Subcutaneous abdominal adipose tissue (tissue), 5 donors: ENCODE results near the gene KCNE3.
"Not testable (repeated sequence)": the region's sequence is repeated elsewhere in the genome, so short reads cannot be mapped to it uniquely, and the experiment has no call there.

Experiments used
- H3K27ac ChIP-seq: one replicate; pipeline ENCODE4 v1.7.0; 2013; ENCODE audit warnings: low read depth, mild to moderate bottlenecking, inconsistent platforms, low read length, moderate library complexity
- H3K27me3 ChIP-seq, 5 donors: one replicate each; pipeline ENCODE4 v1.7.0; 2013; ENCODE audit warnings: low read length in 5 of 5, inconsistent platforms in 1 of 5; ENCODE audit not compliant: control insufficient read depth in 5 of 5, insufficient read depth in 4 of 5
- H3K36me3 ChIP-seq, 5 donors: one replicate each; pipeline ENCODE4 v1.7.0; 2013; ENCODE audit warnings: low read length in 5 of 5; ENCODE audit not compliant: control insufficient read depth in 5 of 5, insufficient read depth in 5 of 5
- H3K4me1 ChIP-seq, 5 donors: one replicate each; pipeline ENCODE4 v1.7.0; 2013; ENCODE audit warnings: low read length in 5 of 5, mild to moderate bottlenecking in 3 of 5, moderate library complexity in 1 of 5; ENCODE audit not compliant: control insufficient read depth in 5 of 5, insufficient read depth in 5 of 5
- H3K4me3 ChIP-seq, 5 donors: one replicate each; pipeline ENCODE4 v1.7.0; 2013; ENCODE audit warnings: low read length in 5 of 5, low read depth in 1 of 5
- H3K9ac ChIP-seq, 5 donors: one replicate each; pipeline ENCODE4 v1.7.0; 2013; ENCODE audit warnings: low read length in 5 of 5, mild to moderate bottlenecking in 4 of 5, moderate library complexity in 3 of 5
- H3K9me3 ChIP-seq, 5 donors: one replicate each; pipeline ENCODE4 v1.7.0; 2013; ENCODE audit warnings: low read length in 5 of 5; ENCODE audit not compliant: control insufficient read depth in 5 of 5
- donor health status: healthy.
- donor health status: healthy.
- donor health status: healthy.
- donor health status: healthy.
- donor health status: healthy.

The KCNE3 gene

GRCh38 chr11:74418509-74418895 is 48.8 kb downstream of the KCNE3 start:
- no peak overlapping the region for H3K4me3 ChIP-seq
- no peaks in the 10 kb centered on the region for H3K36me3 ChIP-seq
- H3K9ac ChIP-seq: no peak overlapping the region
- no peaks in the 10 kb centered on the region for H3K27me3 ChIP-seq
- H3K27ac ChIP-seq: no peak overlapping the region
- no peaks in the 10 kb centered on the region for H3K9me3 ChIP-seq
- no peaks in the 10 kb centered on the region for H3K4me1 ChIP-seq

DNA sequence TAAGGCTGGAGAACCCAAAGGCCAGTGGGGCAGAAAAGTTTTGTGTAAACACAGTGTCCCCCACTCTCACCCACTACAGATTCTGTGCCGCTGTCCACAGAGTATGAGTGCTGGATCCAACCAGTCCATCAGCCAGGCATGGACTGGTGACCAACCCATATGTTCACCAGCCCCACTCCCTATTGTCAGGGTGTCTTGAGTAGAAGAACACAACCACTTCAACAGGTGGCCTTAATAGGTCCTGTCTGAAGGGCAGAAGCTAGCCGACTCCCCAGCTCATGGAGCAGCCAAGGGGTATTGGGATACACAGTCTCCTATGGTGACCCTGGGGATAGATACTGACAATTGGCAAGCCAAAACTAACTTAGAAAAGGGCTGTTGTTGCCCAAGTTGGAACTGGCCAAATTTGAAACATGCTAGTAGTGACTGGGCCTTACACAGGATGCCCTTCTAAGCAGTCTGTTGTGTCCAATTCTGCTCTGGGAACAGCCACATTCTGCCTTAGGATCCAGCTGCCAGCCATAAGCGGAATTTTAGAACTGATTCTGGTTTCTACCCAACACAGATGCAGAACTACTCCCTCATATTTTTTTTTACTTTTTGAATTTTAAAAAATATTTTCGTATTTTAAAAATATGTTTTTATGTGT is 49.4 kb downstream of the KCNE3 start:
- H3K27ac ChIP-seq: no peak overlapping the region
- H3K27me3 ChIP-seq: peaks cover 0 to under 1% (median 0%) of the 10 kb centered on the region in 5 donors
- no peaks in the 10 kb centered on the region for H3K9me3 ChIP-seq
- H3K36me3 ChIP-seq: no peaks in the 10 kb centered on the region
- no peak overlapping the region for H3K4me3 ChIP-seq
- H3K4me1 ChIP-seq: no peaks in the 10 kb centered on the region
- no peak overlapping the region for H3K9ac ChIP-seq

- Histone ChIP-seq H3K9ac (no peak overlapping the region), H3K36me3 (no peaks in the 10 kb centered on the region), H3K9me3 (no peaks in the 10 kb centered on the region), H3K27ac (no peak overlapping the region), H3K27me3 (peaks cover 0 to 2% (median 0%) of the 10 kb centered on the region in 5 donors), H3K4me1 (no peaks in the 10 kb centered on the region), H3K4me3 (no peak overlapping the region)
Measured at GRCh38 chr11:74417379-74417804, 50.0 kb downstream of the KCNE3 start.

DNA sequence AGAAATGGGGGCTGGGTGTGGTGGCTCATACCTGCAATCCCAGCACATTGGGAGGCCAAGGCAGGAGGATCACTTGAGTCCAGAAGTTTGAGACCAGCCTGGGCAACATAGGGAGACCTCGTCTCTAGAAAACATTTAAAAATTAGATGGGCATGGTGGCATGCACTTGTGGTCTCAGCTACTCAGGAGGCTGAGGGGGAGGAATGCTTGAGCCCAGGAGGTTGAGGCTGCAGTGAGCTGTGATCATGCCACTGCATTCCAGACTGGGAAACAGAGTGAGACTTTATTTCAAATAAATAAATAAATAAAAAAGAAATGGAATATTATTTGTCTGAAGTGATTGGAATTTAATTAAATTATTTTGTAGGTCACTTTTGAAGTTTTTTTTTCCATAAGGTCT is 50.4 kb downstream of the KCNE3 start:
- H3K9me3 ChIP-seq, H3K27me3 ChIP-seq, H3K9ac ChIP-seq, H3K4me1 ChIP-seq, H3K36me3 ChIP-seq, H3K27ac ChIP-seq, H3K4me3 ChIP-seq: not testable (repeated sequence)

DNA sequence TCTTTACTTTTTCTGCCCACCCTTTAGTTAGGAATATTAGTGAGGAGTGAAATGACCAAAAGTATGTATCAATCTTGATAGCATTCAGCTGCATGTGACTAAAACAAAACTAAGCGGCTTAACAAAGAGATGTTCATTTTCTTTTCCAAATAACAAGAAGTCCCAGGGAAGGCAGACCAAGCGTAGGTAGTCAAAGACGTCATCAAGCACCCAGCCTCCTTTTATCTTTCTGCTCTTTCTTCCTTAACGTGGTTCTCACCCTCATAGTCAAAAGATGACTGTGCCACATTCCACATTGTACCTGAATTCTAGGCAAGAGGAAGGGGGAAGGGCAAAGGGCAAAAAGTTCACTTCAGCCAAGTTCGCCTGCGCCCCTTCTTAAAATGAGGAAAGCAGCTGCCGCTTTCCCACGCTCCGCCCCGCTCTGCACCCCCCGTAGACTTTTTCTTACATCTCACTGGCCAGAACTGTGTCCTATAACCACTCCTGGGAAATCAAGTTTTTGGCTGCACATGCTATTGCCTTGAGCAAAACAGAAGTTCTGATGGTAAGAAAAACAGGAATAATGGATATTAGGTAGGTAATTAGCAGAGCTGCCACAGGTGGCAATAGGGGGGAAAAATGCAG is 54.5 kb downstream of the KCNE3 start:
- Histone ChIP-seq H3K9me3 (no peaks in the 10 kb centered on the region), H3K4me3 (no peak overlapping the region), H3K36me3 (no peaks in the 10 kb centered on the region), H3K27ac (no peak overlapping the region), H3K27me3 (peaks cover 0 to 2% (median 0%) of the 10 kb centered on the region in 5 donors), H3K9ac (no peak overlapping the region), H3K4me1 (no peaks in the 10 kb centered on the region)

GRCh38 chr11:74412321-74412720 is 55.0 kb downstream of the KCNE3 start:
- H3K9ac ChIP-seq: no peak overlapping the region
- no peaks in the 10 kb centered on the region for H3K4me1 ChIP-seq
- H3K4me3 ChIP-seq: no peak overlapping the region
- H3K27ac ChIP-seq: no peak overlapping the region
- H3K9me3 ChIP-seq: no peaks in the 10 kb centered on the region
- no peaks in the 10 kb centered on the region for H3K36me3 ChIP-seq
- H3K27me3 ChIP-seq: peaks cover 0 to 2% (median 0%) of the 10 kb centered on the region in 5 donors

GRCh38 chr11:74409633-74410032 is 57.7 kb downstream of the KCNE3 start:
- H3K27ac ChIP-seq: no peak overlapping the region
- no peaks in the 10 kb centered on the region for H3K36me3 ChIP-seq
- no peak overlapping the region for H3K4me3 ChIP-seq
- no peaks in the 10 kb centered on the region for H3K9me3 ChIP-seq
- H3K9ac ChIP-seq: no peak overlapping the region
- H3K4me1 ChIP-seq: no peaks in the 10 kb centered on the region
- H3K27me3 ChIP-seq: peaks cover 0 to 2% (median 0%) of the 10 kb centered on the region in 5 donors
